ENCODE results near the gene RASD1.

RASD1 gene

DNA sequence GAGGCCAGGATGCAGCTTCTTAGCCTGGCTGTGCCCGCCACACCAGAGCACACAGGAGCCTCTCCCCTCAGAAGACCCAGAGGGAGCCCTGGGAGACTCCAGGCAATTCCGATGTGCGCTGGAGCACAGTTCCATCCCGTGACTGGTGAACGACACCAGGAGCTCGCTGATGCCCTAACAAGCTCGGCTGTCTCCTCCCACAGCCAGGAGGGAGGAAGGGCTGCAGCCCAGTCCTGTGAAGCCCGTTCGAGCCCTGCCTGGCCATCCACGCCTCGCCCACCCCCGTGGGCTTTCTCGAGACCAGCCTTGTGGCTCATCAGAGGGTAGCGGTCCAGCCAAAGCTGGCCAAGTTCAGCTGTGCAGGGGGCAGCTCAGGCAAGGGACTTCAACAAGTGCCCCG, 21.8 kb upstream of the RASD1 start:
- H3K27ac ChIP-seq: no peak overlapping the region
- no peak for TF ChIP-seq CTCF (conservative IDR thresholded peaks at IDR 0.05)

- no peak for TF ChIP-seq CTCF (conservative IDR thresholded peaks at IDR 0.05)
- H3K27ac ChIP-seq: no peak overlapping the region
Observed at GRCh38 chr17:17516941-17517720, 20.9 kb upstream of the RASD1 start.

DNA sequence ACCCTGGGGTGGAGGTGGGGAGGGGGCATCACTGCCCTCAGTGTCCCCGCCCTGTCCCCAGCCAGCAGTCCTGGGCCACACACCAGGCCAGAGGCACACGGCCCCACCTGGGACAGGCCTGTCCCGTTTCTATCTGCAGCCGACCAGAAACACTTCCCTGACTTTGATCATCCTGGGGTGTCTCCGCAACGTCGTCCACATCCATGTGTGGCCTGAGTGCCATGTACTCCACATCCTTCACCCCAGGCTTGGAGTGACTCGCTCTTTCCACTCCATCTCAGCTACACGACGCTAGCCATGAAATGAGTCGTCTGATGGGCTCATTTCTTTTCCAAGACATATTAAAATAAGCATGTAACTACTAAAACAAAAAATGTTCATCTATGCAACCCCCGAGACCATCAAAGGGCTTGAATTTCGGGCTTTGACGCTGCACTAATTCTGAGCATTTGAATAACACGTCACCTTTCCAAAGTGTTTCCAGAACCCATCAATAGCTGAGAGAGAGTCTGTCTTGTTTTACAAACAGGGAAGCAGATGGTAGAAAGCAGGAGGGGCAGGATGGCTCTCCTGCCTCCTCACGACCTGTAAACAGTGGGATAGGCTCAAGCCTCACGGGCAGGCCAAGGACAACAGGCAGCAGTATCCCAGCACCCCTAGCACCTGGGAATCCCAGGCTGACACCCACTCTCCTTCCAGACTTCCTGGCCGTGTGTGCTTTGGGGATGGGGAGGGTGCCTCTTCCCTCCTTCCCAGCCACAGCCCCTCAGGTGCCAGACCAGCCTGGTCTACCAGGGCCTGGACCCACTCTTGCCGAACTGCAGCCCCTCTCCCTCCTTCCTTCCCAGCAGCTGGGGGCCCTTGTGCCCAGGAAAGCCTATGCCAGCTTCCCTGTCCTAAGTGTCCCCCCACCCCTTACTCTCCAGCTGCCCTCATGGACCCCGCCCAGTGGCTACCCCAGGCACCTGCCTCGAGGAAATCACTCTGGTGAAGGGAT, 20.0 kb upstream of the RASD1 start:
- TF ChIP-seq CTCF (conservative IDR thresholded peaks at IDR 0.05): no peak
- H3K27ac ChIP-seq: no peak overlapping the region

DNA sequence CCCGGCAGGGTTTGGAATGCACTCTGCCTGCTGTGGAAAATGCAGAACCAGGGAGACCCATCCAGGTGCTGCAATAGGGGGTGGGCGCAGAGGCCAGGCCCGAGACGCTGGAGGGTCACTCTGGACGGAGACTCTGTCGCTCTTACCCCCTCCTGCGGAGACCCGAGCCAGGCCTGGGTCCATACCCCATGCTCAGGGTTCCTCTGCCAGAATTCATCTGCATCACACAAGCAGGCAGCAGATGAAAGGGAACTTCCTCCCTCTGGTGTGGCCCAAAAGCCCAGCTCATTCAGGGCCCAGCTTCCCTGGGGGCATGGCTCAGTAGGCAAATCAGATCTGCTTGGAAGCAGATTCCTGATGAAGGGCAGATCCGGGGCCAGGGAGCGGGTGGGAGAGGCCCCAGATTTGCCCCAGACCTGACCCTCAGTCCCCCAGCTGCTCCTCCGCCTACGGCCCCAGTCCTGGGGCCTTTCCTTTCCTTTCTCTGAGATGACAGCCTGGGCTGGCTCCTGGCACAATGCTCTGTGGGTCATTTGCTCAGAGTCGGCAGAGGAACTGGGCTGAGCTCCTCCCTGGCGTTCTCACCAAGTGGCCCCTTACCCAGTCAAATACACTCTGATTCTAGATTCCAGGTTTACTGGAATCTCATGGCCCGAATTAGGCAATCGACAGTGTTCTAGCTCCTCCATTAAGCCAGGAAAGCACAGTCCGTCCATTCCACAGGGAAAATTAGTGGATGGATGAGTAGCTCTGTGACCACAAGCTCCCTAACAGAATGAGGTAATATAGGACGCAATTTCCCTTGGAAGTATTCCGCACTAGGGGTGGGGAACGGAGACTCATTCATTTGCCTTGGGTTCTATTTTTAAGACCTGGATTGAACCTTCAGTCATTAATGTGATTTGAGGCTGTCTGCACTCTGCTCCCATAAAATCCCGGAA, 19.1 kb upstream of the RASD1 start:
- TF ChIP-seq CTCF (conservative IDR thresholded peaks at IDR 0.05): no peak
- H3K27ac ChIP-seq: no peak overlapping the region

DNA sequence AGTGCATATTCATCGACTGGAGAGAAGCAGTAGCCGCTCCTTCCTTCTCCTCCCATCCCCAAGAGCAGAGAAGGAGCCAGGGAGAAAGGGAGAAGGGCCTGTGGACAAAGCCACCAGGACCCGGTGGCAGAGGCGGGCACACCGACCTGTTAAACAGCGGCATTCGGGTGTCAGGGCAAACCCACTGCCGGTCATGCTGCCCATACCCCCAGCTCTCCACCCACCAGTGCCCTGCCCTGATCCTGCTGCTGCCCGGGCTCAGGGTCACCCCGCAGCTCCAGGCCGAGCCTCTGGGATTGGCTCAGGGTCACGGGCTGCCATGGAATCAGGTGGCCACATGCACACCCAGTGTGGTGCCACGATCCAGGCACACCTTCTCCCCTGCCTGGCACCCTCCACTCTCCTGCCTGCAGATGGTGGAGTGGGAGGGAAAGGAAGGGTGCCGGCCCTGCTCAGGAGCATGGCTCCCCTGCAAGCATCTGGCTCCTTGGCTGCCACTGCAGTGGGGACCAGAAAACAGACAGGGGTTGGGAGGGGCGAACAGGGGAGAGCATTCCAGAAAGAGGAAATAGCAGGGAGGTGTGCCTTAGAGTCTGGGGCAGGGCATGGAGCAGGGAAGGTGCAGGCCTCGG, 18.3 kb upstream of the RASD1 start:
- no peak for TF ChIP-seq CTCF (conservative IDR thresholded peaks at IDR 0.05)
- H3K27ac ChIP-seq: no peak overlapping the region

DNA sequence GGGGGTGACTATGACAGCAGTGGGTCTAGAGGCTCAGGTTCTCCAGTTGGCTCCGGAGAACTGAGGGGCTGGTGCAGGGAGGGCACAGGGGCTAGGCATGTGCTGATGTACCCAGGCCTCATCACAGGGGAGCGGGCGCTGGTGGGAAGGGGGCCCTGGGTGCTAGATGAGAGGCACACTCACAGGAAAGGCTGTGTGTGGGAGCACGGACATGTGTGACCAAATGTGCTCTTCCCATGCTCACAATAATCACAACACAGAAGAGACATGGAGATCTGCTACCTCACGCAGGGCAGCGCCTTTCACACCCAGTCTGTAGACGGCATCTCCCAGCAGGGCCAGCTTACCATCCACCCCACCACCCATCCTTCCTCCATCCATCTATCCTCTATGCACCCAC, 17.4 kb upstream of the RASD1 start:
- TF ChIP-seq CTCF (conservative IDR thresholded peaks at IDR 0.05): no peak
- no peak overlapping the region for H3K27ac ChIP-seq

All from VCaP (cell line).